GM18867 (cell line): ENCODE measurements around the gene KIAA1549.
"Not testable (repeated sequence)": the region's sequence is repeated elsewhere in the genome, so short reads cannot be mapped to it uniquely, and the experiment has no call there.

Experiments
- ATAC-seq: cut with Tn5 transposase; IDR thresholded peaks from one replicate; pipeline ENCODE4 v1.9.1; 2021; ENCODE audit warnings: mild to moderate bottlenecking, moderate library complexity; ENCODE audit not compliant: unreplicated experiment

KIAA1549 gene

GRCh38 chr7:138981332-138982203 lies at the start of gene KIAA1549:
KIAA1549 (minus strand) TSS chr7:138981389; CDS start chr7:138981269, 120 bp downstream.
- peak; percentile 92 for ATAC-seq

- no peak for ATAC-seq
These were observed 48.2 kb upstream of the KIAA1549 start for GRCh38 chr7:139029353-139029752.

GRCh38 chr7:139026551-139026950 lies 45.4 kb upstream of the KIAA1549 start:
- no peak for ATAC-seq

GRCh38 chr7:139025861-139026260 lies 44.7 kb upstream of the KIAA1549 start:
- not testable (repeated sequence) for ATAC-seq

GRCh38 chr7:139023076-139023475 lies 41.9 kb upstream of the KIAA1549 start:
- no peak for ATAC-seq

- ATAC-seq = no peak
These were observed 41.1 kb upstream of the KIAA1549 start for GRCh38 chr7:139022286-139022685.

GRCh38 chr7:139018910-139019309 lies 37.7 kb upstream of the KIAA1549 start:
- no peak for ATAC-seq

- ATAC-seq = peak; percentile 88
These were observed 35.8 kb upstream of the KIAA1549 start for GRCh38 chr7:139016931-139017511.

- ATAC-seq = no peak
These were observed 30.2 kb upstream of the KIAA1549 start for GRCh38 chr7:139011373-139011772.

- ATAC-seq = no peak
These were observed 23.3 kb upstream of the KIAA1549 start for GRCh38 chr7:139004321-139005090.

GRCh38 chr7:138999414-138999813 lies 18.2 kb upstream of the KIAA1549 start:
- ATAC-seq = no peak

- ATAC-seq = no peak
These were observed 10.9 kb upstream of the KIAA1549 start for GRCh38 chr7:138992052-138992531.

- no peak for ATAC-seq
These were observed 6.5 kb upstream of the KIAA1549 start for GRCh38 chr7:138987686-138988085.

GRCh38 chr7:138982204-138982623 lies 1.0 kb upstream of the KIAA1549 start:
- no peak for ATAC-seq

GRCh38 chr7:138980563-138981291 lies 462 bp downstream of the KIAA1549 start:
- peak; percentile 47 for ATAC-seq

- ATAC-seq = no peak
These were observed 1.1 kb downstream of the KIAA1549 start for GRCh38 chr7:138979988-138980562.

GRCh38 chr7:138979226-138979979 lies 1.8 kb downstream of the KIAA1549 start:
- ATAC-seq = peak; percentile 37

GRCh38 chr7:138978541-138979184 lies 2.5 kb downstream of the KIAA1549 start:
- no peak for ATAC-seq

GRCh38 chr7:138976161-138976560 lies 5.0 kb downstream of the KIAA1549 start:
- not testable (repeated sequence) for ATAC-seq
